Hepatocyte (in vitro differentiated cells): ENCODE data around the gene ANKRD44.

Experiments
- EZH2 ChIP-seq: fragments of 200-600 bp; sonication (generic); IDR thresholded peaks from 2 replicates; pipeline ENCODE4 v1.6.1; 2016; ENCODE audit warnings: antibody characterized with exemption, mild to moderate bottlenecking, borderline replicate concordance
- EZH2phosphoT487 ChIP-seq: fragments of 200-600 bp; sonication (generic); IDR thresholded peaks from one replicate; pipeline ENCODE4 v1.6.1; 2018; ENCODE audit warnings: antibody characterized with exemption, mild to moderate bottlenecking, low read depth, moderate library complexity; ENCODE audit not compliant: unreplicated experiment, severe bottlenecking
- TF ChIP-seq, protein P1 (sequence below): fragments of 200-600 bp; sonication (generic); IDR thresholded peaks from 2 replicates; pipeline ENCODE4 v1.5.1; 2016; ENCODE audit warnings: antibody characterized with exemption, mild to moderate bottlenecking; ENCODE audit not compliant: poor library complexity

DNA sequence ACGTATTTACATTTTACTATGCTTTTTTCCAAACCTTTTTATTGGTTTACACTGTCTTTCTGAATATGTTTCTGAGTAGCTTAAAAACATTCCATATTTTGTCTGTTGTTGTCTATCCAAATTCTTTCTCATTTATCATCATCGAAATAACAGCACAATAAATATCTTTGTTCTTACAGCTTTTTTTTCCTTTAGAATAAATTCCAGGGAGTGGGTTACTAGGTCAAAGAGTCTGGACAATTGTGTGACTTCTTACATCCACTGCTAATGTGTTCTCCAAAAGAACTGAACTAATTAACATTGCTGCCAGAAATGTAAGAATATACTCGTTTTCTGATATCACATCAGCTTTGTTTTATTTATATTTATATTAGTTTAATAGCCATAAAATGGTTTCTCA is 59.4 kb downstream of the ANKRD44 start:
- TF ChIP-seq, protein P1, sequence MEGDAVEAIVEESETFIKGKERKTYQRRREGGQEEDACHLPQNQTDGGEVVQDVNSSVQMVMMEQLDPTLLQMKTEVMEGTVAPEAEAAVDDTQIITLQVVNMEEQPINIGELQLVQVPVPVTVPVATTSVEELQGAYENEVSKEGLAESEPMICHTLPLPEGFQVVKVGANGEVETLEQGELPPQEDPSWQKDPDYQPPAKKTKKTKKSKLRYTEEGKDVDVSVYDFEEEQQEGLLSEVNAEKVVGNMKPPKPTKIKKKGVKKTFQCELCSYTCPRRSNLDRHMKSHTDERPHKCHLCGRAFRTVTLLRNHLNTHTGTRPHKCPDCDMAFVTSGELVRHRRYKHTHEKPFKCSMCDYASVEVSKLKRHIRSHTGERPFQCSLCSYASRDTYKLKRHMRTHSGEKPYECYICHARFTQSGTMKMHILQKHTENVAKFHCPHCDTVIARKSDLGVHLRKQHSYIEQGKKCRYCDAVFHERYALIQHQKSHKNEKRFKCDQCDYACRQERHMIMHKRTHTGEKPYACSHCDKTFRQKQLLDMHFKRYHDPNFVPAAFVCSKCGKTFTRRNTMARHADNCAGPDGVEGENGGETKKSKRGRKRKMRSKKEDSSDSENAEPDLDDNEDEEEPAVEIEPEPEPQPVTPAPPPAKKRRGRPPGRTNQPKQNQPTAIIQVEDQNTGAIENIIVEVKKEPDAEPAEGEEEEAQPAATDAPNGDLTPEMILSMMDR = no peak
- no peak for TF ChIP-seq EZH2
- no peak for TF ChIP-seq EZH2phosphoT487
